CD1c-positive myeloid dendritic cell (primary cell): Measurements from ENCODE around the gene GMDS.

ENCODE experiments used
- DNase-seq: peaks from one replicate; pipeline ENCODE4 v3.0.0-alpha.2; 2016; ENCODE audit errors: extremely low spot score

Gene GMDS

GRCh38 chr6:1832844-1833787 is 412.3 kb downstream of the GMDS start:
- no peak for DNase-seq

- no peak for DNase-seq
These were observed 413.0 kb downstream of the GMDS start for GRCh38 chr6:1832358-1832757.

GRCh38 chr6:1827984-1828793 is 417.2 kb downstream of the GMDS start:
- DNase-seq = no peak

GRCh38 chr6:1825926-1826325 is 419.5 kb downstream of the GMDS start:
- no peak for DNase-seq

GRCh38 chr6:1825277-1825676 is 420.1 kb downstream of the GMDS start:
- DNase-seq = no peak

DNA sequence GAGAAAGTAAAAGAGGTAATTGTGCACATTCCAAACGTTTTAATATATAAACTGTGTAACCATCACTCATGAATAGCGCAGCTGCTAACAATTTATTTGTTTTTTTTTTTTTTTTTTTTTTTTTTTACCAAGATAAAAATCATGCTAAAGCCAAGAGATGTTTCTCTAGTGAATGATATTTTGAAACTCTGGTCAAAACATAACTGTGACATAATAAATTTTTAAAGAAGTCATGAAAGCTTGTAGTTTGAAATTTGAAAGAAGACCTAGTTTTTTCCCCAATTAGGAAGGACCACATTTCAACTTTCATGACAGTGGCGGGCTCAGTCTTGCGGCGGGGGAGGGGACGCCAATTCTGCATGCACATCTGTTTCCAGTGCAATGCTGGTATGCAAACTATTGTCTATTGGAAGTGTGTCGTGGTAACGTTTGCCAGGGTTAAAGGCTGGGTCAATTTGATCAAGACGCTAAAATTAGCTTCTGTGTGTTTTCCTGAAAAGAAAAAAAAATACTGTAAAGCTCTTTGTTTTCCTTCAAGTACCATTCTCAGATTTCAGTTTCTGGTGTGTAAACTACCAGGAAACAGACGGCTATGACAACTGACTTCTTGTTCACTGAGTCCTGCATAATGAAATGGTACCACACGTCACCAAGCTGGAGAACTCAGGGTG is 423.8 kb downstream of the GMDS start:
- no peak for DNase-seq

- no peak for DNase-seq
These were observed 424.3 kb downstream of the GMDS start for GRCh38 chr6:1821164-1821512.

GRCh38 chr6:1820714-1821113 is 424.7 kb downstream of the GMDS start:
- no peak for DNase-seq

GRCh38 chr6:1820165-1820564 is 425.2 kb downstream of the GMDS start:
- no peak for DNase-seq

DNA sequence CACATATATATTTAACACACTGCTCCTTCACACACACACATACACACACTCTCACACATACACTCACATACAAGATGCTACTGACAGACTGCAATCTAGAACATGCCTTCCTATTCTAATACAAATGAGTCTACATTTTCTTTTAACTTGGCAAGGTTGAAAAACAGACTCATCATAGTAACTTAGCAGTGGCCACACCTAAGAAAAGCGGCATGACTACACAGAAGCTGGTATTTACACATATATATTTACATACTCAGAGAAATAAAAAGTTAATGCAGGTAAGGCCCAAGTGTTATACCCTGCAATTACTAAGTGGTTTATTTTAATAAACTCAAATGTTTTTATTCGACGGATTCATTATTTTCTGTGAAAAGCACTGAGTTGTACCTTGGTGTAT is 426.4 kb downstream of the GMDS start:
- no peak for DNase-seq

DNA sequence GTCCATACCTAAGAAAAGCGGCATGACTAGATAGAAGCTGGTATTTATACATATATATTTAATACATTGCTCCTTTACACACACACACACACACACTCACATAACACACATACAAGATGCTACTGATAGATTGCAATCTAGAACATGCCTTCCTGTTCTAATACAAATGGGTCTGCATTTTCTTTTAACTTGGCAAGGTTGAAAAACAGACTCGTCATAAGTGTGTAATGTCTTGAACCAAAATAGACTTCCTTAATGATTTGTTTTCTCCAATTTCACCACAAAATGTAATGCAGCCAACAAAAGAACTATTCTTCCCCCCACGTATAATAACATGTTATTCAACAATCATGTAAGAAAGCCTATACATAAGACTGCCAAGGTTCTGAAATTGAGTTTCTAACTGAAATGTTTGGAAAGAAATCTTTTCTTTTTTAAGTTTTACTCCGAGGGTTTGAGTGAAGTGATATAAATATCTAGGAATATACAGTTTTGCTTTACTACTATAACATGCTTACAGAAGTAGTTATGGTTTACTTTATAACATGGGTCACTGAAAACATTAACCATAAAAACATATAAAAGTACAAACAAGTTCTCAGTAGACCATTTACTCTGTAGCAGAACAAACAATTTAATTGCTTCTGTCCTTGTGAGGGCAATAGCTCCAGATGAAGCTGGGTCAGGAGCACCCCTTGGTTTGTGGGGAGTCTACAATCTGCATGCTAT is 428.2 kb downstream of the GMDS start:
- DNase-seq = no peak

DNA sequence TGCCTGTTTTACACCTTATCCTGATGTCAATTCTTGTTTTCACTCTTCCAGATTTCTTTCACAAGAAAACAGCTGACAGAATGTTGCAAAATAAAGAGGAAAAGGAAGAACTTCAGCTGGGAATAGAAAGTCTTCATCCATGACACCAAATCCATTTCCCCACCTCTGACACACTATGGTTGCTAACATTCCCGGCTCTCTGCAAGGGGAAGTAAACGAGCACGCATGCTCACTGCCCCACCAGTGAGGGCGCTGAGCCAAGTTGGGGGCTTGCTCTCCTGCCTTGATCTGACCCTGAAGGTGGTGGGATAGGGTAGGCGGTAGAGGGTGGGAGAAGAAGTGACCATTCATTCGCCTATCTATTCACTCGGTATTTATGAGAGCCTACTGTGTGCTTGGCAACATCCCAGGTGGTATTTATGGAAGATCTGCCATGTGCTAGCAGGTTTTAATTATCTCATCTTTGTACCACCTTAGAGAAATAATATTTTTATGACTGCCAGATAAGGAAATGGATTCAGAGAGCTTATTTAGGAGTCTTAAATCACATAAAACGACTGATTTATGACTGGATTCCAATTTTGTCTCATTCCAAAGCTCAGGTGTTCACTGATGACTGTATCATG is 429.5 kb downstream of the GMDS start:
- no peak for DNase-seq

DNA sequence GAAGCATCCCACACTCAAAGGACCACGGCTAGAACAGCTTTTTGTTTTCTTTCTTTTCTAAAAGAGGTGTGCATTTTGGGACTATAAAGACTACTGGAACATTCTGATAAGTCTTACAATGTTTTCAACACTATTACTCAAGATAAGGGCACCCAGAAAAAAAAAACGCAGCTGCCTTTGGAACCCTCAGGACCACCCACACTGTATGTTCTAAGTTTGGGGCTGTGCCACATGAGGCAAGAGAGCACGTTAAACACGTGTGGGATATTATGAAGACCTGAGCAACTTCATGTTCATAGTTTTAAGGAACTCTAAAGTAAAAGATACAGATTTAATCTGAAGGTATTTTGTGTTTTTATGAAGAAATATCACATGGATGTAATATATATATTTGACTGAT is 431.1 kb downstream of the GMDS start:
- DNase-seq = no peak

DNA sequence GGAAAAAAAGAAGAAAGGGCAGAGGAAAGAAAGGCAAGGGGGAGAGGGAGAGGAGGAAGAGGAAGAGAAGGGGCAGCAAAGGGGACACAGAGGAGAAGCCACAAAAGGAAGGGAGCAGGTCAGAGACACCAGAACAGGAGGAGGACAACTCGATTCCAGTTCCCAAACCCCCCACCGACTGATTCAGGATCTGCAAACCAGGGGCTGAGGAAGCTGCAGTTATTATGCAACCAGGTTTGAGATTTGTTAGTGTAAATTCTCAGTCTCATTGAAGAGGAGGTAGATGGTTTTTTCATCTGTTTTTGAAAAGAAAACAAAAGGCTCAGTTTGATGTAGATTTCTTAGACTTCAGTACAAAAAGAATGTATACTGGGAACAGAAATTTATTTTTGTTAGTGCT is 432.9 kb downstream of the GMDS start:
- DNase-seq = no peak

DNA sequence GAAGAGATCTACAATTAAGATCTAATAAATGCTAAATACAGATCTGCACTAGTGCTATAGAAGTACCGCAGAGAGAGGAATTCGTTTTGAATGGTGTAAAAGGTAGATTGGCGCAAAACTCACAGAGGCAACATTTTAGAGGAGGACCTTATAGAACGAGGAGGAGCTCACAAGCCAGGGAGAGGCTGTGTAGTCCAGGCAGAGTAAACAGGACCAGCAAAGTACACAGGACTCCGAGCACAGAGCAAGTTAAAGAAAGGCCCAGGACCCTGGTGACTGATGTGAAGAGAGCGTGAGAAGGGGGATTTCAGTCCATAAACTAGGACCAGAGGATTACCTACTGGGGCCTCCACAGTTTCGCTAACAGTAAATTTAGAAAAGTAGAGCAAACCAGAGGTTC is 433.4 kb downstream of the GMDS start:
- no peak for DNase-seq

DNA sequence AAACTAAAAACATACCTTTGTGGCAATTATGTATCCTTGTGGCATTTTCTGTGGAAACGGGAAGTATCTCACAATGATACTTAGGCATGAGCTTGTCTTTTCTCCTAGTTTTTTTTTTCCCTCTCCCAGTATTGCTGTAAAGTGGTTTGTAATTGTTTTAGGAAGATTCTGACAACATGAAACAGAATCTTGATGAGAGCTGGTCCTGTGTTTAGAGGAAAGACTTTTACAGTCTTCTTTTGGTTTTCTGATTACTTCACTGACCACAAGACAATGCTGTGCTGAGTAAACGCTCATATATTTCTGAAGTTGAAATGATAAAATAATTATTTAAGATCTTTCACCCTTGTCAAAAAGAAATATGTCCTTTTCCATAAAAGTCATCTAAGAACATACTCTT is 434.5 kb downstream of the GMDS start:
- DNase-seq = no peak

GRCh38 chr6:1809291-1809988 is 436.0 kb downstream of the GMDS start:
- no peak for DNase-seq

DNA sequence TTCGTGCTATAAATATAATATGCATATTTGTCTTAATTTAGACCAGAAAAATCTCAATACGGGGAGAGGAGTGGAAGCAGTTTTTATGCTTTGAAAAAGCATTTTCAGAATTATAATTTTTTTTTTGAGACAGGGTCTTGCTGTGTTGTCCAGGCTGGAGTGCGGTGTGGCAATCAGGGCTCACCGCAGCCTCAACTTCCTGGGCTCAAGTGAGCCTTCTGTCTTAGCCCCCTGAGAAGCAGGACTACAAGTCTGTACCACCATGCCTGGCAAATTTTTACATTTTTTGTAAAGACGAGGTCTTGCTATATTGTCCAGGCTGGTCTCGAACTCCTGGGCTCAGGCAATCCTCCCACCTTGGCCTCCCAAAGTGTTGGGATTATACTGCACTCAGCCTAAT is 438.5 kb downstream of the GMDS start:
- DNase-seq = no peak

- DNase-seq = no peak
These were observed 442.7 kb downstream of the GMDS start for GRCh38 chr6:1802491-1803395.

- DNase-seq = no peak
These were observed 444.0 kb downstream of the GMDS start for GRCh38 chr6:1801401-1801800.
